Adrenal gland (tissue), 12 donors: ENCODE results near the gene ISY1. TPM values are rescaled to one million over a fixed set of nuclear protein-coding genes. Genes with fewer than 3 reads are reported as not detected.
A peak's percentile ranks its signal among the peaks of the same experiment; 100 is the strongest.

Source experiments
- DNase-seq, 7 donors: peaks; one replicate each; pipeline ENCODE4 v3.0.0-alpha.2; 2019 to 2020
- H3K27ac ChIP-seq, 5 donors: fragments of 200-600 bp; sonication (generic) in 4 of 5; 1 replicate in 3 of 5; 2 replicates in 2 of 5; pipeline versions ENCODE4 v1.5.1 to v1.8.0; 2016 to 2020; ENCODE audit warnings: mild to moderate bottlenecking in 1 of 5
- H3K27me3 ChIP-seq: fragments of 200-600 bp; 2 replicates; pipeline ENCODE4 v1.8.0; 2021
- H3K36me3 ChIP-seq, 2 donors: fragments of 200-600 bp; replicated peaks in 1 of 2; 1 replicate in 1 of 2; 2 replicates in 1 of 2; pipeline versions ENCODE4 v1.5.1 to v1.8.0; 2018 to 2022
- H3K4me1 ChIP-seq, 2 donors: fragments of 200-600 bp; replicated peaks in 1 of 2; 1 replicate in 1 of 2; 2 replicates in 1 of 2; pipeline versions ENCODE4 v1.5.1 to v1.8.0; 2018 to 2021
- H3K4me3 ChIP-seq, 4 donors: fragments of 200-600 bp; sonication (generic) in 3 of 4; one replicate each; pipeline ENCODE4 v1.5.1; 2016 to 2018
- H3K9me3 ChIP-seq, 3 donors: fragments of 200-600 bp; sonication (generic) in 1 of 3; replicated peaks in 1 of 3; 1 replicate in 2 of 3; 2 replicates in 1 of 3; pipeline versions ENCODE4 v1.5.1 to v1.8.0; 2016 to 2021
- CTCF ChIP-seq, 6 experiments: fragments of 450-650 bp in 4 of 6; fragments of 200-600 bp in 2 of 6; sonication (generic) in 1 of 6; IDR thresholded peaks; 1 replicate in 5 of 6; 2 replicates in 1 of 6; pipeline versions ENCODE4 v1.5.1 to v1.8.0; 2016 to 2021; ENCODE audit warnings: antibody characterized with exemption in 6 of 6, mild to moderate bottlenecking in 2 of 6, moderate library complexity in 1 of 6
- POLR2A ChIP-seq, 2 donors: fragments of 450-650 bp; IDR thresholded peaks; one replicate each; pipeline ENCODE4 v1.6.1; 2017; ENCODE audit warnings: antibody characterized with exemption in 2 of 2, mild to moderate bottlenecking in 2 of 2, moderate library complexity in 1 of 2
- WGBS, 4 donors: extraction: QIAGEN DNeasy Blood & Tissue Kit in 2 of 4; methylation state at CpG; one replicate each; pipeline versions ENCODE4 v1.1.5 to v1.1.7; 2013 to 2017; 5-methylcytosine and 5-hydroxymethylcytosine counted together
- intact Hi-C, 2 donors: fragments of 100-400 bp; cut with DNase I; formaldehyde crosslinking; loops; one replicate each; pipeline versions ENCODE4 v1.14.1 to v1.15.0; 2022 to 2023
- polyA plus RNA-seq, 3 donors: library from polyadenylated mRNA; stranded (reverse); fragments of 200-250 nt in 2 of 3; fragments of 350-450 nt in 1 of 3; fragmentation: Illumina TruSeq in 1 of 3; extraction: RNeasy Lipid Tissue Mini Kit (QIAGEN cat#74804) in 1 of 3; gene quantifications; one replicate each; pipeline ENCODE4 v1.2.3, GENCODE V29; 2013 to 2014
- total RNA-seq, 9 donors: library from RNA; depleted of rRNA in 4 of 9; stranded (reverse); fragments of >200 nt in 4 of 9; fragments of 120-200 nt in 1 of 9; fragmentation: NEBNext Ultra II Directional in 1 of 9; extraction: Animal tissue kit (Norgen Biotek cat#: 25700) in 1 of 9; gene quantifications; one replicate each; pipeline versions ENCODE4 v1.1.0 to v1.2.4, GENCODE V29; 2013 to 2023
- donor health status: healthy with polysubstance abuse.
- donor health status: Bipolar disorder and iron deficiency.
- donor health status: DM: yes; HTN: yes; CAD: no.
- donor health status: DM: no; HTN: no; CAD: no.
- donor health status: DM: no; HTN: no; CAD: no.
- donor health status: DM: yes; HTN: yes; CAD: no.

The ISY1 gene
- total and polyA plus RNA-seq, 12 donors = 4.1 to 40.0 (median 26.1) TPM

GRCh38 chr3:129126726-129127280 is 34.1 kb downstream of the ISY1 start:
- DNase-seq = no peak
- H3K36me3 ChIP-seq = peaks cover 0 to 45% of the 10 kb centered on the region in 2 donors
- H3K9me3 ChIP-seq = no peaks in the 10 kb centered on the region
- H3K4me3 ChIP-seq = no peak overlapping the region
- 85 to 94% (median 88%) methylated on average over 4 to 9 of the region's 9 CpGs for WGBS, 4 donors
- no peak overlapping the region for H3K27ac ChIP-seq
- peaks cover 0 to 5% of the 10 kb centered on the region in 2 donors for H3K4me1 ChIP-seq
- H3K27me3 ChIP-seq = no peaks in the 10 kb centered on the region
- intact Hi-C loops = no loop called here
- TF ChIP-seq POLR2A (IDR thresholded peaks at IDR 0.05) = no peak
- TF ChIP-seq CTCF (IDR thresholded peaks at IDR 0.05) = no peak

GRCh38 chr3:129123314-129124060 is 37.4 kb downstream of the ISY1 start:
- H3K27me3 ChIP-seq = no peaks in the 10 kb centered on the region
- TF ChIP-seq POLR2A (IDR thresholded peaks at IDR 0.05) (no peak), CTCF (IDR thresholded peaks at IDR 0.05) (no peak)
- intact Hi-C loops = no loop called here
- H3K4me3 ChIP-seq = no peak overlapping the region
- peaks cover 14 to 19% of the 10 kb centered on the region in 2 donors for H3K4me1 ChIP-seq
- H3K27ac ChIP-seq = peak overlapping the region in 2 of 5 donors; percentile 5 to 84
- no peak for DNase-seq
- H3K9me3 ChIP-seq = no peaks in the 10 kb centered on the region
- H3K36me3 ChIP-seq = peaks cover 0 to 12% of the 10 kb centered on the region in 2 donors
- 71 to 87% (median 77%) methylated on average over 5 of the region's 5 CpGs for WGBS, 4 donors

GRCh38 chr3:129122412-129123011 is 38.4 kb downstream of the ISY1 start:
- Histone ChIP-seq H3K36me3 (peaks cover 0 to 3% of the 10 kb centered on the region in 2 donors), H3K27me3 (no peaks in the 10 kb centered on the region), H3K9me3 (no peaks in the 10 kb centered on the region), H3K27ac (peak overlapping the region in 4 of 5 donors; percentile 84 to 99 (median 90)), H3K4me3 (peak overlapping the region in 1 of 4 donors; percentile 96), H3K4me1 (peaks cover 14 to 28% of the 10 kb centered on the region in 2 donors)
- TF ChIP-seq POLR2A (IDR thresholded peaks at IDR 0.05) (no peak), CTCF (IDR thresholded peaks at IDR 0.05) (no peak)
- DNase-seq = peak in 4 of 7 donors; percentile 25 to 58 (median 37)
- 43 to 49% (median 48%) methylated on average over 8 to 18 of the region's 18 CpGs for WGBS, 4 donors
- intact Hi-C loops = no loop called here

GRCh38 chr3:129121792-129122411 is 39.0 kb downstream of the ISY1 start, which contains the start of gene RAB43:
Gene RAB43 (minus strand): TSS chr3:129121804. CDS start chr3:129121489, 315 bp downstream.
- H3K27ac ChIP-seq = peak within 1 kb of the TSS; percentile 84 to 99 (median 91)
- 0 to 27% (median 4%) methylated on average over 6 to 58 of the region's 60 CpGs for WGBS, 4 donors
- peak within 1 kb of the TSS; percentile 70 to 96 (median 83) for H3K4me3 ChIP-seq
- no peaks in the 10 kb centered on the region for H3K36me3 ChIP-seq
- intact Hi-C loops = no loop called here
- no peaks in the 10 kb centered on the region for H3K9me3 ChIP-seq
- no peak for TF ChIP-seq CTCF (IDR thresholded peaks at IDR 0.05)
- no peak for TF ChIP-seq POLR2A (IDR thresholded peaks at IDR 0.05)
- H3K27me3 ChIP-seq = no peaks in the 10 kb centered on the region
- DNase-seq = peak; percentile 87 to 94 (median 90)
- H3K4me1 ChIP-seq = peaks cover 20 to 35% of the 10 kb centered on the region in 2 donors
